Bladder microvascular endothelial cell (primary cell): ENCODE measurements around the gene KRTAP4-16. TPM values are rescaled to one million over a fixed set of nuclear protein-coding genes. Genes with fewer than 3 reads are reported as not detected.

Experiments
- total RNA-seq: library from RNA; depleted of rRNA; stranded (reverse); fragments of >200 nt; gene quantifications from 2 replicates; pipeline ENCODE4 v1.2.3, GENCODE V29; 2014

The KRTAP4-16 gene
- not detected in 2 replicates for total RNA-seq

GRCh38 chr17:41101586-41102259 lies at the start of gene KRTAP4-16:
Gene KRTAP4-16, minus strand, starts transcription at chr17:41102209. Its CDS starts 0 bp downstream, at chr17:41102209.

GRCh38 chr17:41149652-41149985 lies 47.6 kb upstream of the KRTAP4-16 start, which contains the start of gene KRTAP4-5:
Gene KRTAP4-5, minus strand, starts transcription at chr17:41149825. Its CDS starts 58 bp downstream, at chr17:41149767.

GRCh38 chr17:41140360-41141131 lies 38.5 kb upstream of the KRTAP4-16 start, which contains the start of gene KRTAP4-6:
Gene KRTAP4-6, minus strand, starts transcription at chr17:41140544. Its CDS starts 57 bp downstream, at chr17:41140487.

GRCh38 chr17:41123991-41124371 lies 22.0 kb upstream of the KRTAP4-16 start, which contains the start of gene KRTAP4-12:
Gene KRTAP4-12, minus strand, starts transcription at chr17:41124182. Its CDS starts 60 bp downstream, at chr17:41124122.

GRCh38 chr17:41117846-41118386 lies 15.9 kb upstream of the KRTAP4-16 start, which contains the start of gene KRTAP4-11:
Gene KRTAP4-11, minus strand, starts transcription at chr17:41118373. Its CDS starts 58 bp downstream, at chr17:41118315.

GRCh38 chr17:41105347-41105746 lies 3.3 kb upstream of the KRTAP4-16 start, which contains the start of gene KRTAP4-9:
Gene KRTAP4-9, plus strand, starts transcription at chr17:41105389. Its CDS starts 0 bp downstream, at chr17:41105389.

GRCh38 chr17:41098042-41098441 lies 4.0 kb downstream of the KRTAP4-16 start, which contains the start of gene KRTAP4-8:
Gene KRTAP4-8, minus strand, starts transcription at chr17:41098142. Its CDS starts 58 bp downstream, at chr17:41098084.

GRCh38 chr17:41084100-41084856 lies 17.7 kb downstream of the KRTAP4-16 start, which contains the start of gene KRTAP4-7:
Gene KRTAP4-7, plus strand, starts transcription at chr17:41084150. Its CDS starts 57 bp downstream, at chr17:41084207.

GRCh38 chr17:41065829-41066624 lies 36.0 kb downstream of the KRTAP4-16 start, which contains the start of gene KRTAP2-4:
Gene KRTAP2-4, minus strand, starts transcription at chr17:41065879. Its CDS starts 34 bp downstream, at chr17:41065845.

GRCh38 chr17:41060052-41060604 lies 41.9 kb downstream of the KRTAP4-16 start, which contains the start of gene KRTAP2-3:
Gene KRTAP2-3, minus strand, starts transcription at chr17:41060114. Its CDS starts 64 bp downstream, at chr17:41060050.

GRCh38 chr17:41055130-41055529 lies 46.9 kb downstream of the KRTAP4-16 start, which contains the start of gene KRTAP2-2:
Gene KRTAP2-2, minus strand, starts transcription at chr17:41055230. Its CDS starts 19 bp downstream, at chr17:41055211.

Other genes starting within 250 kb of the KRTAP4-16 start
- not detected in 2 replicates for gene KRT12, start 235.0 kb downstream of the KRTAP4-16 start, total RNA-seq
- not detected in 2 replicates for gene KRT20, start 217.0 kb downstream of the KRTAP4-16 start, total RNA-seq
- gene KRT23, start 164.6 kb downstream of the KRTAP4-16 start, total RNA-seq: 1.1 TPM in 1 of 2 replicates, not detected in the other
- not detected in 2 replicates for gene KRT39, start 135.3 kb downstream of the KRTAP4-16 start, total RNA-seq
- gene KRT40, start 117.9 kb downstream of the KRTAP4-16 start, total RNA-seq: not detected in 2 replicates
- not detected in 2 replicates for gene KRTAP3-3, start 108.0 kb downstream of the KRTAP4-16 start, total RNA-seq
- 0.16 TPM in 1 of 2 replicates, not detected in the other for gene KRTAP3-2, start 102.3 kb downstream of the KRTAP4-16 start, total RNA-seq
- gene KRTAP3-1, start 93.1 kb downstream of the KRTAP4-16 start, total RNA-seq: not detected in 2 replicates
- gene KRTAP1-5, start 75.0 kb downstream of the KRTAP4-16 start, total RNA-seq: not detected in 2 replicates
- not detected in 2 replicates for gene KRTAP1-4, start 72.0 kb downstream of the KRTAP4-16 start, total RNA-seq
- gene KRTAP1-3, start 67.3 kb downstream of the KRTAP4-16 start, total RNA-seq: not detected in 2 replicates
- gene KRTAP1-1, start 60.8 kb downstream of the KRTAP4-16 start, total RNA-seq: not detected in 2 replicates
- gene KRTAP2-1, start 54.9 kb downstream of the KRTAP4-16 start, total RNA-seq: not detected in 2 replicates
- not detected in 2 replicates for gene KRTAP2-2, start 47.0 kb downstream of the KRTAP4-16 start, total RNA-seq
- not detected in 2 replicates for gene KRTAP2-3, start 42.1 kb downstream of the KRTAP4-16 start, total RNA-seq
- not detected in 2 replicates for gene KRTAP2-4, start 36.3 kb downstream of the KRTAP4-16 start, total RNA-seq
- gene KRTAP4-7, start 18.1 kb downstream of the KRTAP4-16 start, total RNA-seq: not detected in 2 replicates
- not detected in 2 replicates for gene KRTAP4-8, start 4.1 kb downstream of the KRTAP4-16 start, total RNA-seq
- not detected in 2 replicates for gene KRTAP4-9, start 3.2 kb upstream of the KRTAP4-16 start, total RNA-seq
- gene KRTAP4-11, start 16.2 kb upstream of the KRTAP4-16 start, total RNA-seq: not detected in 2 replicates
- gene KRTAP4-12, start 22.0 kb upstream of the KRTAP4-16 start, total RNA-seq: not detected in 2 replicates
- not detected in 2 replicates for gene KRTAP4-6, start 38.3 kb upstream of the KRTAP4-16 start, total RNA-seq
- not detected in 2 replicates for gene KRTAP4-5, start 47.6 kb upstream of the KRTAP4-16 start, total RNA-seq
- not detected in 2 replicates for gene KRTAP4-4, start 58.5 kb upstream of the KRTAP4-16 start, total RNA-seq
- gene KRTAP4-3, start 66.0 kb upstream of the KRTAP4-16 start, total RNA-seq: not detected in 2 replicates
- gene KRTAP4-2, start 76.0 kb upstream of the KRTAP4-16 start, total RNA-seq: not detected in 2 replicates
- not detected in 2 replicates for gene KRTAP4-1, start 82.7 kb upstream of the KRTAP4-16 start, total RNA-seq
- gene KRTAP9-1, start 87.7 kb upstream of the KRTAP4-16 start, total RNA-seq: not detected in 2 replicates
- gene KRTAP9-2, start 124.4 kb upstream of the KRTAP4-16 start, total RNA-seq: not detected in 2 replicates
- not detected in 2 replicates for gene KRTAP9-3, start 130.2 kb upstream of the KRTAP4-16 start, total RNA-seq
- not detected in 2 replicates for gene KRTAP9-8, start 135.8 kb upstream of the KRTAP4-16 start, total RNA-seq
- not detected in 2 replicates for gene KRTAP9-4, start 147.5 kb upstream of the KRTAP4-16 start, total RNA-seq
- not detected in 2 replicates for gene KRTAP9-9, start 153.2 kb upstream of the KRTAP4-16 start, total RNA-seq
- gene KRTAP9-6, start 163.2 kb upstream of the KRTAP4-16 start, total RNA-seq: not detected in 2 replicates
- gene KRTAP9-7, start 173.5 kb upstream of the KRTAP4-16 start, total RNA-seq: not detected in 2 replicates
- not detected in 2 replicates for gene KRTAP29-1, start 200.6 kb upstream of the KRTAP4-16 start, total RNA-seq
- gene KRTAP16-1, start 207.1 kb upstream of the KRTAP4-16 start, total RNA-seq: not detected in 2 replicates
- not detected in 2 replicates for gene KRTAP17-1, start 213.5 kb upstream of the KRTAP4-16 start, total RNA-seq
- gene KRT33A, start 248.6 kb upstream of the KRTAP4-16 start, total RNA-seq: not detected in 2 replicates